GM12875 (cell line): ENCODE measurements around the gene KHDC1.

Experiments
- H3K4me3 ChIP-seq: one replicate; pipeline ENCODE4 v1.5.1; 2011; ENCODE audit warnings: low read depth, low read length, control low read depth
- CTCF ChIP-seq: IDR thresholded peaks from 2 replicates; pipeline ENCODE4 v1.5.1; 2011; ENCODE audit warnings: low read depth, mild to moderate bottlenecking, control low read depth, inconsistent platforms, low read length, moderate library complexity, borderline replicate concordance; ENCODE audit not compliant: insufficient read depth

Gene KHDC1

DNA sequence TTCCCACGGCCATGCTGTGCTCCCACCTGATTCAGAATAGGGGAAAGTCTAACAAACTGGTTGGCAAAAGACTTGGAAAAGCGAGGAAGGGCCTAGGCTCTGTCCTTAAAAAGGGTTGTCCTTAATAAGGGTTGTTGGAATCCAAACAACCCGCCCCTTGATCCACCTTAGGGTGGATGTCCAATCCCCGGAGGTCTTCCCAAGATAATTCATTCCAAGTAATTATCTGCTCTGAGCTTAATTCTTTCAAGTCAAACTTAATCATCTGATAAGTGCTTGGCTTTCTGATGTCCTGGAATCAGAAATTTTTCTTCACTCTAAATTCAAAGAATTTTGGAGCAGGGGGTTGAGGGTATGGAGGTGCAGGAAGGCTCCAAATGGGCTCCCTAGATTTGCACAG lies 37.6 kb downstream of the KHDC1 start, which contains the start of gene KHDC1L:
TSS of gene KHDC1L (minus strand) at position 101 of the 400 bp plus-strand sequence. CDS start at position 13, 88 bp downstream.
- H3K4me3 ChIP-seq = no peak within 1 kb of the TSS
- TF ChIP-seq CTCF = no peak

DNA sequence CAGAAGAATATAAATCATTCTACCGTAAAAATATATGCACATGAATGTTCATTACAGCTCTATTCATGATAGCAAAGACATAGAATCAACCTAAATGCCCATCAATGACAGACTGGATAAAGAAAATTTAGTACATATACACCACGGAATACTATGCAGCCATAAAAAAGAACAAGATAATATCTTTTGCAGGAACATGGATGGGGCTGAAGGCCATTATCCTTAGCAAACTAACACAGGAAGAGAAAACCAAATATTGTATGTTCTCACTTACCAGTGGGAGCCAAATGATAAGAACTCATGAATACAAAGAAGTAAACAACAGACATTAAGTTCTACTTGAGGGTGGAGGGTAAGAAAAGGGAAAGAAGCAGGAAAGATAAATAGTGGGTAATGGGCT lies 46.1 kb downstream of the KHDC1 start:
- TF ChIP-seq CTCF = no peak
- no peak overlapping the region for H3K4me3 ChIP-seq

- no peak for TF ChIP-seq CTCF
- no peak overlapping the region for H3K4me3 ChIP-seq
Observed at GRCh38 chr6:73209117-73209516, 53.9 kb downstream of the KHDC1 start.

DNA sequence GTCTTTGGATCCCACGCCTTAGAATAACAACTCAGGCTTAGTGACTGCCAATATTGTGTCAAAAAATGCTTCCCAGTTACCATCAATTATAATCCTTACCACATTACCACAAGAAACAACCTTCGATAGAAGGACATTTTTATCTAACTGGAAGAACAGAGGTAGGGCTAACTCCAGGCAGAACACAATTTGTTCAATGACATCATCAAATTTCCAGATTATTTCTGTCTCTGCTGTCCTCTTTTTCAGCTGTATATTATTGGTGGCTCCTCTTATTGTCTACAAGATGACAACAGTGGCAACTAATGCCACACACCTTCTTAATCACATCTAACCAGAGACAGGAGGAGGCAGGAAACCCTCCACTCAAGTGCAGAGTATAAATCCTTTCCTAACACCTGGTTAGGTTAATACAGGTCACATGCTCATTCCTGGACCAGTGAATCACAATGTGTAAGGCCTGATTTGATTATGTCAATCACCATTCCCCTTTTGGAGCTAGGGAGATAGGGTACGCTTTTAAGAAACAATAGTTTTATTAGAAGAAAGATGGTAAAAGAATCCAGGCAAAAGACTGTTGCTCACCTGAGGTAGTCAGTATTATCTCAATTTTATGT lies 55.7 kb downstream of the KHDC1 start:
- TF ChIP-seq CTCF = no peak

GRCh38 chr6:73204252-73204651 lies 58.7 kb downstream of the KHDC1 start:
- H3K4me3 ChIP-seq = no peak overlapping the region
- no peak for TF ChIP-seq CTCF

More for the DNA sequence above, 55.7 kb downstream of the KHDC1 start:
- H3K4me3 ChIP-seq = no peak overlapping the region

GRCh38 chr6:73203098-73203497 lies 59.9 kb downstream of the KHDC1 start:
- no peak for TF ChIP-seq CTCF

GRCh38 chr6:73200735-73201134 lies 62.3 kb downstream of the KHDC1 start:
- no peak overlapping the region for H3K4me3 ChIP-seq
- TF ChIP-seq CTCF = no peak

More at GRCh38 chr6:73203098-73203497, 59.9 kb downstream of the KHDC1 start:
- no peak overlapping the region for H3K4me3 ChIP-seq
